Lung (tissue), 12 donors: ENCODE measurements around the gene AK8. TPM values are rescaled to one million over a fixed set of nuclear protein-coding genes. Genes with fewer than 3 reads are reported as not detected.

Experiments
- ATAC-seq: fragments of 200-7000 bp; cut with Tn5 transposase; one replicate; pipeline ENCODE4 v1.9.1; 2020; ENCODE audit warnings: moderate number of reproducible peaks; ENCODE audit not compliant: insufficient read depth, low FRiP score
- DNase-seq, 3 donors: peaks; one replicate each; pipeline ENCODE4 v3.0.0-alpha.2; 2013 to 2017
- H3K27ac ChIP-seq, 2 donors: one replicate each; pipeline ENCODE4 v1.5.1; 2013; ENCODE audit warnings: mild to moderate bottlenecking in 2 of 2, moderate library complexity in 2 of 2, control low read depth in 1 of 2, inconsistent platforms in 1 of 2, low read depth in 1 of 2, low read length in 1 of 2
- H3K27me3 ChIP-seq, 3 donors: one replicate each; pipeline ENCODE4 v1.5.1; 2013; ENCODE audit warnings: low read length in 2 of 3; ENCODE audit not compliant: control insufficient read depth in 3 of 3, insufficient read depth in 3 of 3
- H3K36me3 ChIP-seq, 4 donors: one replicate each; pipeline ENCODE4 v1.5.1; 2013; ENCODE audit warnings: low read length in 4 of 4, mild to moderate bottlenecking in 1 of 4, moderate library complexity in 1 of 4; ENCODE audit not compliant: control insufficient read depth in 4 of 4, insufficient read depth in 4 of 4
- H3K4me1 ChIP-seq, 5 donors: one replicate each; pipeline ENCODE4 v1.5.1; 2013; ENCODE audit warnings: low read length in 5 of 5, mild to moderate bottlenecking in 2 of 5, moderate library complexity in 1 of 5; ENCODE audit not compliant: control insufficient read depth in 5 of 5, insufficient read depth in 5 of 5
- H3K4me3 ChIP-seq: one replicate; pipeline ENCODE4 v1.5.1; 2013; ENCODE audit warnings: mild to moderate bottlenecking, control low read depth, moderate library complexity
- H3K9ac ChIP-seq, 2 donors: one replicate each; pipeline ENCODE4 v1.5.1; 2013; ENCODE audit warnings: low read length in 2 of 2, control low read depth in 1 of 2; ENCODE audit not compliant: insufficient read depth in 1 of 2
- H3K9me3 ChIP-seq, 4 donors: one replicate each; pipeline ENCODE4 v1.5.1; 2013; ENCODE audit warnings: low read length in 3 of 4, mild to moderate bottlenecking in 1 of 4, moderate library complexity in 1 of 4; ENCODE audit not compliant: control insufficient read depth in 4 of 4, insufficient read depth in 3 of 4
- CTCF ChIP-seq: IDR thresholded peaks from 2 replicates; pipeline ENCODE4 v1.5.1; 2012; ENCODE audit warnings: mild to moderate bottlenecking; ENCODE audit errors: control extremely low read depth, extremely low read depth
- WGBS, 2 donors: extraction: QIAGEN DNeasy Blood & Tissue Kit; methylation state at CpG; one replicate each; pipeline ENCODE4 v1.1.7; 2013; 5-methylcytosine and 5-hydroxymethylcytosine counted together
- polyA plus RNA-seq, 2 donors: library from polyadenylated mRNA; stranded (reverse); fragments of 200-250 nt; gene quantifications; one replicate each; pipeline ENCODE4 v1.2.1, GENCODE V29; 2013
- total RNA-seq, 2 donors: library from RNA; depleted of rRNA in 1 of 2; stranded (reverse); fragments of >200 nt in 1 of 2; gene quantifications; one replicate each; pipeline ENCODE4 v1.2.1, GENCODE V29; 2014 to 2021
- donor health status: control.
- donor health status: control.
- donor health status: Bipolar disorder and iron deficiency.
- donor health status: healthy.
- donor health status: DM: yes; HTN: yes; CAD: no.

AK8 gene
- total and polyA plus RNA-seq, 4 donors = 1.9 to 10.6 (median 3.7) TPM

DNA sequence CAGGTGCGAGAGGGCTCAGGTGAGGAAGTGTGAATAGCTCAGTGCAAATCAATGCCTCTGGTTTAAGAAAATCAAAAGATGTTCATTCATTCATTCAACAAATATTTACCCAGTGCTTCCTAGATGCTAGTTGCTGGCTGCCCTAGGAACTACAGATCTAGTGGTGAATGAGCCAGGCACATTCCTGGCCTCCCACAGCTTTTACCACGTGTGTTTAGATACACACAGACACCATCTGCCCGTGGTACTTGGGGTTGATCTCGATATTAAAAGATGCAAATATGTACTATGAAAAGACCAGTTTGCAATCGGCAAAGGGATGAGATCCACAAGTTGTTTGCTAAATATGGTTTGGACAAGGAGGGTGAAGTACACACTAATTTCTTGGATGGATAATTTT lies 129.6 kb downstream of the AK8 start:
- no peak overlapping the region for H3K9ac ChIP-seq
- no peaks in the 10 kb centered on the region for H3K9me3 ChIP-seq
- H3K4me1 ChIP-seq = peaks cover 0 to 25% (median 2%) of the 10 kb centered on the region in 5 donors
- no peak for TF ChIP-seq CTCF
- ATAC-seq (no peak), DNase-seq (no peak)
- H3K4me3 ChIP-seq = no peak overlapping the region
- H3K27me3 ChIP-seq = peaks cover 0 to 22% (median 17%) of the 10 kb centered on the region in 3 donors
- 53 to 65% methylated on average over 5 of the region's 5 CpGs for WGBS, 2 donors
- no peaks in the 10 kb centered on the region for H3K36me3 ChIP-seq
- H3K27ac ChIP-seq = no peak overlapping the region

DNA sequence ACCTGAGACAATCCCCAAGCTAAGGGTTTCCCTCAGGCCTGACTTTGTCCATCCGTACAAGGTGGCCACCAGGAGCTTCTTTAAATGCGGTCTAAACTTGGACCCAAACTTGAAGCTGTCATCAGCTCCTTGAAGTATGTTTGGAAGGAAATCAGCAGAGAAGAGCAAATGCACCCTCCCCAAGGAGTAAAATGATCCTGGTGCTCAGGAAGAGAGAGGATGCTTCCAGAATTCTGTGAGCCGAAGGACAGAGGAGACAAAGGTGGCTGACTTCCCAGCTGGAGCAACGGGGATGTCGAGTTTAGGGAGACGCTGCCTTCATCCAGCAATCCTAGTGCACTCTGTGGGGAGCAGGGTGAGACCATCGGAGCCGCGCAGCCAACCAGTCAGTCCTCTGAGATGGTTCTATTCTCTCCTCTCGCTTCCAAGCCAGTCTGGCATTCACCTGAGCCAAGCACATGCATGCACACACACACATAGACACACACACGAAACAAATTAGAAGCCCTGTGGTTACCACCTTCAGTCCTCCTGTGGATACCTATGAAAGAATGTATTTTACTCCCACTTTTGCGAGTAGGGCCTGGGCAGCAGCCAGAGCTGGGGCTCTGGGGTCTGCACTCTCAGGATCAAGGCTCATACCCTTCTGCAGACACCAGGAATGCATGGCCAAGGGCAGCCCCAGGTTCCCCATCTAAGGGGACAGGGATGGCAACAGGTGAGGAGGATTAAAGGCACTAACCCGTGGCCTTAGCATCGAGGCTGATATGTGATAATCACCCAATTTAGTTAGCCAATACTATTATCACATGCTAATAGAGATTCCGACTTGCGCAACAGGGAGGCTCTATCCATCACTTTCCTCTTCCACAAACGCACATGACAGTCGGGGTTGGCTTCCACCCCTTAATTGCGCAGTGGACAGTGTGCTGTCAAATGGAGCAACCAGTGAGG lies 132.1 kb downstream of the AK8 start:
- Histone ChIP-seq H3K9me3 (no peaks in the 10 kb centered on the region), H3K27me3 (peaks cover 0 to 35% (median 33%) of the 10 kb centered on the region in 3 donors), H3K27ac (no peak overlapping the region), H3K4me3 (no peak overlapping the region), H3K36me3 (no peaks in the 10 kb centered on the region), H3K9ac (no peak overlapping the region), H3K4me1 (peaks cover 0 to 17% (median 2%) of the 10 kb centered on the region in 5 donors)
- DNase-seq (no peak), ATAC-seq (no peak)
- TF ChIP-seq CTCF = no peak
- WGBS, 2 donors = 85 to 86% methylated on average over 19 of the region's 19 CpGs

DNA sequence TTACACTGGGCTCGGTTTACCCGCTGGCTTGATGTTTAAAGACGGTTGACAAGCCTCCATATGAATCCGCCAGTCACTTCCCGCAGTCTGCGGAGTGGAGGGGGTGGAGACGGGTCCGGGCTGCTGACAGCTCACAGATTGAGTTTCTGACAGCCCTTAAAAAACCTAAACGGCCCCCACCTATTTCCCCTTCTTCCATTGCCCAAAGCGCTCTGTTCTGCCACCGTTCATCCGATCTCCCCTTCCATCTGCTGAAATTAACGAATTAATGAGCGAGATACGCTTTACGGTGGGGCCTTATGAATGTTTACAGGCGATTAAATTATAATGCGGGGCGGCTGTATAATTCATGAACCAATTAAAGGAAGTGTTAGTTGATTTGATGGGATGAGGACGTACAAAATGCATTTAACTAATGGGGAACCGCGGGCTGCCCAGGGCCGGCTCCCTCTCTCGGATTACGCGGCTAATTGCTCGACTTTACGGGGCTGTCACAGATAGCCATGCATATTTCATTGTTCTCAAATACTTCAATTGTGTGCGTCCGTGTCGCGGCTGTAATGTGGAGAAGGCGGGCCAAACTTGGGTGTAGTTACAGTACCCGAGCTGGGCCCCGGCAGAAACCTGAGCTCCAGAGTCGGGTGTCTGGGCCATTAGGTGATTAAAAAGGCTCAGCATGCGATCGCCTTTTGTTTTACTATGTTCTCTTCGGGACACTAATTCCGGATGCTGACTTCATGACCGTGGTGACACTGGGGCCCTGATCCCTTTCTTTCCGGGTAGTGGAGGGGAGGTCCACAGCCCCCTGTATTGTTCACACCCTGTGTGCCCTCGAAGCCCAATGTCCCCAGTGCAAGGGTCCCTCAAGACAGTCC lies 133.0 kb downstream of the AK8 start:
- Histone ChIP-seq H3K9ac (peak overlapping the region in 1 of 2 donors; percentile 26), H3K4me3 (no peak overlapping the region), H3K36me3 (no peaks in the 10 kb centered on the region), H3K27me3 (peaks cover 0 to 35% (median 33%) of the 10 kb centered on the region in 3 donors), H3K27ac (no peak overlapping the region), H3K4me1 (peaks cover 0 to 17% (median 2%) of the 10 kb centered on the region in 5 donors), H3K9me3 (no peaks in the 10 kb centered on the region)
- ATAC-seq = no peak
- WGBS, 2 donors = 22 to 34% methylated on average over 43 of the region's 43 CpGs
- peak; percentile 49 to 58 (median 54) for DNase-seq
- no peak for TF ChIP-seq CTCF
